ENCODE data around the gene SMARCA1.

The SMARCA1 gene

GRCh38 chrX:129496625-129497024, 26.7 kb downstream of the SMARCA1 start:
- Histone ChIP-seq H3K27ac (no peak overlapping the region), H3K36me3 (no peaks in the 10 kb centered on the region), H3K9me3 (no peaks in the 10 kb centered on the region), H3K27me3 (no peaks in the 10 kb centered on the region), H3K4me3 (ENCODE audit: low read depth in 1 of 2, low read length in 1 of 2) (no peak overlapping the region), H3K4me1 (ENCODE audit: control insufficient read depth in 1 of 2, insufficient read depth in 1 of 2, low read depth in 1 of 2, low read length in 1 of 2) (no peaks in the 10 kb centered on the region)
- no peak for TF ChIP-seq CTCF (IDR thresholded peaks at IDR 0.05)

- no peak overlapping the region for H3K4me3 ChIP-seq (ENCODE audit: low read depth in 1 of 2, low read length in 1 of 2)
- H3K9me3 ChIP-seq: no peaks in the 10 kb centered on the region
- H3K4me1 ChIP-seq (ENCODE audit: control insufficient read depth in 1 of 2, insufficient read depth in 1 of 2, low read depth in 1 of 2, low read length in 1 of 2): no peaks in the 10 kb centered on the region
- H3K27ac ChIP-seq: no peak overlapping the region
- no peak for TF ChIP-seq CTCF (IDR thresholded peaks at IDR 0.05)
- no peaks in the 10 kb centered on the region for H3K36me3 ChIP-seq
- no peaks in the 10 kb centered on the region for H3K27me3 ChIP-seq
These were observed 27.4 kb downstream of the SMARCA1 start for GRCh38 chrX:129495900-129496299.

GRCh38 chrX:129494887-129495286, 28.4 kb downstream of the SMARCA1 start:
- Histone ChIP-seq H3K27ac (no peak overlapping the region), H3K36me3 (no peaks in the 10 kb centered on the region), H3K9me3 (no peaks in the 10 kb centered on the region), H3K4me3 (ENCODE audit: low read depth in 1 of 2, low read length in 1 of 2) (no peak overlapping the region), H3K4me1 (ENCODE audit: control insufficient read depth in 1 of 2, insufficient read depth in 1 of 2, low read depth in 1 of 2, low read length in 1 of 2) (no peaks in the 10 kb centered on the region), H3K27me3 (no peaks in the 10 kb centered on the region)
- TF ChIP-seq CTCF (IDR thresholded peaks at IDR 0.05): no peak

- no peaks in the 10 kb centered on the region for H3K36me3 ChIP-seq
- H3K27ac ChIP-seq: no peak overlapping the region
- no peak overlapping the region for H3K4me3 ChIP-seq (ENCODE audit: low read depth in 1 of 2, low read length in 1 of 2)
- H3K27me3 ChIP-seq: no peaks in the 10 kb centered on the region
- H3K9me3 ChIP-seq: no peaks in the 10 kb centered on the region
- H3K4me1 ChIP-seq (ENCODE audit: control insufficient read depth in 1 of 2, insufficient read depth in 1 of 2, low read depth in 1 of 2, low read length in 1 of 2): no peaks in the 10 kb centered on the region
- no peak for TF ChIP-seq CTCF (IDR thresholded peaks at IDR 0.05)
These were observed 29.6 kb downstream of the SMARCA1 start for GRCh38 chrX:129493643-129494042.

- Histone ChIP-seq H3K27me3 (no peaks in the 10 kb centered on the region), H3K36me3 (no peaks in the 10 kb centered on the region), H3K4me1 (ENCODE audit: control insufficient read depth in 1 of 2, insufficient read depth in 1 of 2, low read depth in 1 of 2, low read length in 1 of 2) (no peaks in the 10 kb centered on the region), H3K27ac (no peak overlapping the region), H3K9me3 (no peaks in the 10 kb centered on the region), H3K4me3 (ENCODE audit: low read depth in 1 of 2, low read length in 1 of 2) (no peak overlapping the region)
- TF ChIP-seq CTCF (IDR thresholded peaks at IDR 0.05): no peak
These were observed 33.0 kb downstream of the SMARCA1 start for GRCh38 chrX:129490330-129490729.

GRCh38 chrX:129488359-129488758, 34.9 kb downstream of the SMARCA1 start:
- Histone ChIP-seq H3K27ac (no peak overlapping the region), H3K9me3 (no peaks in the 10 kb centered on the region), H3K4me1 (ENCODE audit: control insufficient read depth in 1 of 2, insufficient read depth in 1 of 2, low read depth in 1 of 2, low read length in 1 of 2) (no peaks in the 10 kb centered on the region), H3K36me3 (no peaks in the 10 kb centered on the region), H3K4me3 (ENCODE audit: low read depth in 1 of 2, low read length in 1 of 2) (no peak overlapping the region), H3K27me3 (no peaks in the 10 kb centered on the region)
- no peak for TF ChIP-seq CTCF (IDR thresholded peaks at IDR 0.05)
